OCI-LY1 (cell line): ENCODE measurements around the gene ERAS.
A peak's percentile ranks its signal among the peaks of the same experiment; 100 is the strongest.

Experiments
- H2AFZ ChIP-seq: fragments of 200-600 bp; sonication (generic), shearing (Covaris generic); 2 replicates; pipeline ENCODE4 v1.6.0; 2014; ENCODE audit warnings: antibody characterized with exemption, mild to moderate bottlenecking, low read length
- H3F3A ChIP-seq: fragments of 200-600 bp; sonication (generic), shearing (Covaris generic); 2 replicates; pipeline ENCODE4 v1.6.0; 2014; ENCODE audit warnings: mild to moderate bottlenecking, antibody characterized with exemption, low read length, moderate library complexity; ENCODE audit not compliant: insufficient read depth
- H3K27ac ChIP-seq: fragments of 200-600 bp; sonication (generic); 2 replicates; pipeline ENCODE4 v1.5.1; 2014; ENCODE audit warnings: low read length, mixed run types, mild to moderate bottlenecking, low read depth; ENCODE audit not compliant: poor library complexity, severe bottlenecking
- H3K27me3 ChIP-seq: fragments of 200-600 bp; sonication (generic); 2 replicates; pipeline ENCODE4 v1.6.0; 2014; ENCODE audit warnings: antibody characterized with exemption, mild to moderate bottlenecking, low read length, moderate library complexity; ENCODE audit not compliant: insufficient read depth
- H3K36me3 ChIP-seq: fragments of 200-600 bp; sonication (generic); 2 replicates; pipeline ENCODE4 v1.6.1; 2014; ENCODE audit warnings: mild to moderate bottlenecking, antibody characterized with exemption, low read length, moderate library complexity, mixed read lengths; ENCODE audit not compliant: insufficient read depth
- H3K4me1 ChIP-seq: fragments of 200-600 bp; sonication (generic); 2 replicates; pipeline ENCODE4 v1.5.1; 2014; ENCODE audit warnings: mild to moderate bottlenecking, low read length, moderate library complexity; ENCODE audit not compliant: insufficient read depth, severe bottlenecking
- H3K4me2 ChIP-seq: fragments of 200-600 bp; sonication (generic), shearing (Covaris generic); 2 replicates; pipeline ENCODE4 v1.6.1; 2014; ENCODE audit warnings: low read length
- H3K4me3 ChIP-seq: fragments of 200-600 bp; sonication (generic); 2 replicates; pipeline ENCODE4 v1.5.1; 2014; ENCODE audit warnings: low read length, low read depth, mild to moderate bottlenecking, mixed read lengths; ENCODE audit not compliant: poor library complexity, severe bottlenecking
- H3K79me2 ChIP-seq: fragments of 200-600 bp; shearing (Covaris generic); 2 replicates; pipeline ENCODE4 v1.6.1; 2016; ENCODE audit warnings: mixed run types, low read length, mixed read lengths; ENCODE audit not compliant: insufficient read depth
- H3K9ac ChIP-seq: fragments of 200-600 bp; sonication (generic), shearing (Covaris generic); 2 replicates; pipeline ENCODE4 v1.6.1; 2014; ENCODE audit warnings: mild to moderate bottlenecking, low read length, mixed read lengths
- H3K9me2 ChIP-seq: fragments of 200-600 bp; sonication (generic), shearing (Covaris generic); 2 replicates; pipeline ENCODE4 v1.6.1; 2014; ENCODE audit warnings: low read depth, mild to moderate bottlenecking, low read length, mixed read lengths
- H3K9me3 ChIP-seq: fragments of 200-600 bp; shearing (Covaris generic); 2 replicates; pipeline ENCODE4 v1.6.1; 2014; ENCODE audit warnings: low read length, mixed read lengths
- H4K20me1 ChIP-seq: fragments of 200-600 bp; sonication (generic), shearing (Covaris generic); 2 replicates; pipeline ENCODE4 v1.6.0; 2016; ENCODE audit warnings: mild to moderate bottlenecking, low read length; ENCODE audit not compliant: insufficient read depth
- CTCF ChIP-seq: fragments of 200-600 bp; sonication (generic), shearing (Covaris generic); IDR thresholded peaks from 2 replicates; pipeline ENCODE4 v1.5.1; 2017; ENCODE audit warnings: mild to moderate bottlenecking, antibody characterized with exemption, low read length, moderate library complexity, mixed read lengths
- EZH2 ChIP-seq: fragments of 200-600 bp; sonication (generic), shearing (Covaris generic); IDR thresholded peaks from 2 replicates; pipeline ENCODE4 v1.8.0; 2017; ENCODE audit warnings: borderline replicate concordance, mixed run types, mild to moderate bottlenecking, antibody characterized with exemption, low read length, moderate library complexity, mixed read lengths

The ERAS gene

GRCh38 chrX:48834383-48834709 is 8.0 kb downstream of the ERAS start:
- Histone ChIP-seq H3K4me2 (peak overlapping the region; percentile 64), H3K4me3 (peak overlapping the region; percentile 76), H3K4me1 (peaks cover 17% of the 10 kb centered on the region), H3K9me3 (no peaks in the 10 kb centered on the region), H3K9me2 (no peaks in the 10 kb centered on the region), H2AFZ (no peak overlapping the region), H3K9ac (peak overlapping the region; percentile 54; the same call in 1 of the 2 replicates), H3K27me3 (no peaks in the 10 kb centered on the region), H3K36me3 (no peaks in the 10 kb centered on the region), H3K79me2 (no peaks in the 10 kb centered on the region), H3F3A (no peaks in the 10 kb centered on the region), H4K20me1 (no peaks in the 10 kb centered on the region), H3K27ac (no peak overlapping the region)
- TF ChIP-seq CTCF (no peak), EZH2 (no peak)

GRCh38 chrX:48835524-48836329 is 9.4 kb downstream of the ERAS start, which contains the start of gene PCSK1N:
TSS of gene PCSK1N (minus strand) at chrX:48835610. CDS start at chrX:48835532, 78 bp downstream.
- TF ChIP-seq CTCF (no peak), EZH2 (no peak)
- H3K9me2 ChIP-seq, result no peaks in the 10 kb centered on the region
- H3K4me2 ChIP-seq, result peak within 1 kb of the TSS; percentile 64
- H3K27me3 ChIP-seq, result no peaks in the 10 kb centered on the region
- H3K9ac ChIP-seq, result peak within 1 kb of the TSS; percentile 54
- no peaks in the 10 kb centered on the region for H3K79me2 ChIP-seq
- H3F3A ChIP-seq, result no peaks in the 10 kb centered on the region
- H3K4me1 ChIP-seq, result peaks cover 17% of the 10 kb centered on the region
- no peak within 1 kb of the TSS for H2AFZ ChIP-seq
- no peaks in the 10 kb centered on the region for H4K20me1 ChIP-seq
- H3K27ac ChIP-seq, result no peak within 1 kb of the TSS
- H3K9me3 ChIP-seq, result no peaks in the 10 kb centered on the region
- no peaks in the 10 kb centered on the region for H3K36me3 ChIP-seq
- peak within 1 kb of the TSS; percentile 76 for H3K4me3 ChIP-seq

- Histone ChIP-seq H3K9me3 (no peaks in the 10 kb centered on the region), H3K4me3 (no peak overlapping the region), H3K4me1 (peaks cover 6% of the 10 kb centered on the region), H2AFZ (no peak overlapping the region), H3K9ac (no peak overlapping the region), H3K27ac (no peak overlapping the region), H3K9me2 (no peaks in the 10 kb centered on the region), H3K27me3 (no peaks in the 10 kb centered on the region), H3K4me2 (no peak overlapping the region), H4K20me1 (no peaks in the 10 kb centered on the region), H3K36me3 (no peaks in the 10 kb centered on the region), H3F3A (no peaks in the 10 kb centered on the region), H3K79me2 (no peaks in the 10 kb centered on the region)
- no peak for TF ChIP-seq CTCF
- no peak for TF ChIP-seq EZH2
These were observed 13.4 kb downstream of the ERAS start for GRCh38 chrX:48839686-48840085.
